ACC112 (cell line): Measurements from ENCODE around the gene MADCAM1.

ENCODE experiments used
- H2AFZ ChIP-seq: fragments of 200-600 bp; sonication (generic); one replicate; pipeline ENCODE4 v1.6.0; 2017; ENCODE audit warnings: antibody characterized with exemption, low read length; ENCODE audit not compliant: unreplicated experiment
- H3K27ac ChIP-seq: fragments of 200-600 bp; sonication (generic); 2 replicates; pipeline ENCODE4 v1.5.1; 2014; ENCODE audit warnings: low read depth, mild to moderate bottlenecking, antibody characterized with exemption, low read length, moderate library complexity
- H3K27me3 ChIP-seq: fragments of 200-600 bp; sonication (generic); 2 replicates; pipeline ENCODE4 v1.6.1; 2014; ENCODE audit warnings: mild to moderate bottlenecking, antibody characterized with exemption, low read length, moderate library complexity, mixed read lengths; ENCODE audit not compliant: insufficient read depth
- H3K36me3 ChIP-seq: fragments of 200-600 bp; sonication (generic); 2 replicates; pipeline ENCODE4 v1.6.1; 2016; ENCODE audit warnings: mild to moderate bottlenecking, antibody characterized with exemption, low read length, moderate library complexity, mixed read lengths; ENCODE audit not compliant: insufficient read depth
- H3K4me1 ChIP-seq: fragments of 200-600 bp; sonication (generic); one replicate; pipeline ENCODE4 v1.6.1; 2016; ENCODE audit warnings: low read length, mixed read lengths; ENCODE audit not compliant: insufficient read depth, unreplicated experiment, control insufficient read depth
- H3K4me3 ChIP-seq: fragments of 200-600 bp; sonication (generic); 2 replicates; pipeline ENCODE4 v1.5.1; 2014; ENCODE audit warnings: mild to moderate bottlenecking, low read depth, low read length
- H3K79me2 ChIP-seq: fragments of 200-600 bp; sonication (generic); one replicate; pipeline ENCODE4 v1.6.0; 2016; ENCODE audit warnings: low read length; ENCODE audit not compliant: control insufficient read depth, unreplicated experiment, insufficient read depth

Gene MADCAM1

GRCh38 chr19:492091-492531, 4.2 kb upstream of the MADCAM1 start:
- H3K4me3 ChIP-seq = no peak overlapping the region
- no peak overlapping the region for H2AFZ ChIP-seq
- no peak overlapping the region for H3K27ac ChIP-seq
- H3K27me3 ChIP-seq = peaks cover 5% of the 10 kb centered on the region; the same call in 1 of the 2 replicates
- H3K79me2 ChIP-seq = no peaks in the 10 kb centered on the region
- H3K4me1 ChIP-seq = peaks cover 2% of the 10 kb centered on the region
- no peaks in the 10 kb centered on the region for H3K36me3 ChIP-seq

DNA sequence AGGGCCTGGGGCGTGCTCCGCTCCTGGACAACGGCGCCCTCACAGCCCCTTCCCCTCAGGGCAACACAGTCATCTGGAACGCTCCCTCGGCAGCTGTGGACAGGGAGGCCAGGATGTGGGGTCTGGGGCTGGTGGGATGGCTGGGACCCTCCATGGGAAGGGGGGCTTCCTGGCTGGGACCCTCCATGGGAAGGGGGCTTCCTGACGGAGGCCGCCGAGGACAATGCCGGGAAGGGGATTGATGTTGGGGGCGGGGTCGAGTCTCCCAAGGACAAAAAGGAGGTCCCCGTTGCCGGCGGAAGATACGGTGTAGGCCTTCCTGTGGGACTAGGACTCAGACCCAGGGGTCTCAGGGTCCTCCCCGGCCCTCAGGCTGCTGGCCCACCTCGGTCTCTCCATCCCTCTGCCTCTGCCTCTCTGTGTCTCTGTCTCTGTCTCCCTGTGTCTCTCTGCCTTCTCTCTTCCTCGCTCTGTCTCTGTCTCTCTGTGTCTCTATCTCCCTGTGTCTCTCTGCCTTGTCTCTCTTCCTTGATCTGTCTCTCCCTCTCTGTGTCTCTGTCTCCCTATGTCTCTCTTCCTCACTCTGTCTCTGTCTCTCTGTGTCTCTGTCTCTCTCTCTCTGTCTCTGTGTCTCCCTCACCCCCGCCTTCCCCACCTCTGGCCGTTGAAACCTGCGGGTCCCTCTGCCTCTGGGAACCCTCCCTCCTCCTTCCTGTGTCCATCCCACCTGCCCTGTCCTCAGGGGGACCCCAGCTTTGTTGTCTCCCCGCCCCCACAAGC, 2.7 kb upstream of the MADCAM1 start:
- Histone ChIP-seq H3K4me1 (peaks cover 2% of the 10 kb centered on the region), H2AFZ (no peak overlapping the region), H3K36me3 (no peaks in the 10 kb centered on the region), H3K4me3 (no peak overlapping the region), H3K27ac (no peak overlapping the region), H3K79me2 (no peaks in the 10 kb centered on the region), H3K27me3 (peaks cover 13% of the 10 kb centered on the region; the same call in 1 of the 2 replicates)

- peaks cover 2% of the 10 kb centered on the region for H3K4me1 ChIP-seq
- H2AFZ ChIP-seq = no peak overlapping the region
These were observed 1.9 kb upstream of the MADCAM1 start for GRCh38 chr19:494171-495080.

GRCh38 chr19:495081-495401, 1.2 kb upstream of the MADCAM1 start:
- H3K27me3 ChIP-seq = peaks cover 13% of the 10 kb centered on the region; the same call in 1 of the 2 replicates
- peaks cover 2% of the 10 kb centered on the region for H3K4me1 ChIP-seq
- no peaks in the 10 kb centered on the region for H3K36me3 ChIP-seq
- no peak overlapping the region for H2AFZ ChIP-seq
- H3K79me2 ChIP-seq = no peaks in the 10 kb centered on the region
- no peak overlapping the region for H3K27ac ChIP-seq
- H3K4me3 ChIP-seq = no peak overlapping the region

More at GRCh38 chr19:494171-495080, 1.9 kb upstream of the MADCAM1 start:
- no peak overlapping the region for H3K27ac ChIP-seq
- no peak overlapping the region for H3K4me3 ChIP-seq
- H3K27me3 ChIP-seq = peaks cover 13% of the 10 kb centered on the region; the same call in 1 of the 2 replicates
- no peaks in the 10 kb centered on the region for H3K36me3 ChIP-seq
- no peaks in the 10 kb centered on the region for H3K79me2 ChIP-seq

DNA sequence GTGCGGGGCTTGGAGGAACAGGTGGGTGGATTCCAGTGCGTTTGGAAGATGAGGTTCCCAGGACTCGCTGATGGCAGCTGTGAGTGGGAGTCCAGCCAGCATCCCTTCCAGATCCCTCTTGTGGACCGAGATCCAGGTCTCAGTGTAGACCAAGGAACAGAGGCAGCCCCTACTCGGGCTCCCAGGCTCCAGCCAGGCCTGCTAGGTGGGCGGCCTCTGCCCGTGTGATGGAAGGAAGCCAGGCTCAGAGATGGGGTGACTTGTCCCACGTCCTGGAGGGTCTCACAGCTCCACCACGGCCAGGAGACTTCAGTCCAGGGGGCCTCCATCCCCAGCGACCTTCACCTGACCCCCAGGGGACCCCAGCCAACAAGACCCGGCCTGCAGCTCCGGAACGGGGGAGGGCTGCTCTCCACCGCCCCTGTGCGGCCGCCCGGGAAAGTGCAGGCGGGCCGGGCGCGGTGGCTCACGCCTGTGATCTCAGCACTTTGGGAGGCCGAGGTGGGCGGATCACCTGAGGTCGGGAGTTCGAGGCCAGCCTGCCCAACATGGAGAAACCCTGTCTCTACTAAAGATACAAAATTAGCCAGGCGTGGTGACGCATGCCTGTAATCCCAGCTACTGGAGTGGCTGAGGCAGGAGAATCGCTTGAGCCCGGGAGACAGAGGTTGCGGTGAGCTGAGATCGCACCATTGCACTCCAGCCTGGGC, 729 bp upstream of the MADCAM1 start:
- Histone ChIP-seq H3K27ac (no peak overlapping the region), H2AFZ (no peak overlapping the region), H3K4me1 (no peaks in the 10 kb centered on the region), H3K27me3 (peaks cover 13% of the 10 kb centered on the region; the same call in 1 of the 2 replicates), H3K36me3 (no peaks in the 10 kb centered on the region), H3K4me3 (no peak overlapping the region), H3K79me2 (no peaks in the 10 kb centered on the region)

DNA sequence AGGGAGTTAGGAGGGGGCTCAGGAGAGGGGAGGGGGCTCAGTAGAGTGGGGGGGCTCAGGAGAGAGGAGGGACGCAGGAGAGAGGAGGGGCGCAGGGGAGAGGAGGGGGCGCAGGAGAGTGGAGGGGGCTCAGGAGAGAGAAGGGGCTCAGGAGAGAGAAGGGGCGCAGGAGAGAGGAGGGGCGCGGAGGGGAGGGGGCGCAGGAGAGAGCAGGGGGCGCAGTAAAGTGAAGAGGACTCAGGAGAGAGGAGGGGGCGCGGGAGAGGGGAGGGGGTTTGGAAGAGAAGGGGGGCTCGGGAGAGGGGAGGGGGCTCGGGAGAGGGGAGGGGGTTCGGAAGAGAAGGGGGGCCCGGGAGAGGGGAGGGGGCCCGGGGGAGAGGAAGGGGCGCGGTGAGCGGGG, 700 bp downstream of the MADCAM1 start:
- Histone ChIP-seq H3K4me3 (no peak overlapping the region), H3K36me3 (no peaks in the 10 kb centered on the region), H3K27ac (no peak overlapping the region), H3K27me3 (peaks cover 13% of the 10 kb centered on the region; the same call in 1 of the 2 replicates), H2AFZ (no peak overlapping the region), H3K79me2 (no peaks in the 10 kb centered on the region), H3K4me1 (no peaks in the 10 kb centered on the region)

- peaks cover 13% of the 10 kb centered on the region; the same call in 1 of the 2 replicates for H3K27me3 ChIP-seq
- no peaks in the 10 kb centered on the region for H3K4me1 ChIP-seq
- H3K27ac ChIP-seq = no peak overlapping the region
- no peaks in the 10 kb centered on the region for H3K79me2 ChIP-seq
- H3K36me3 ChIP-seq = no peaks in the 10 kb centered on the region
- H3K4me3 ChIP-seq = no peak overlapping the region
- no peak overlapping the region for H2AFZ ChIP-seq
These were observed 1.2 kb downstream of the MADCAM1 start for GRCh38 chr19:497491-497868.

DNA sequence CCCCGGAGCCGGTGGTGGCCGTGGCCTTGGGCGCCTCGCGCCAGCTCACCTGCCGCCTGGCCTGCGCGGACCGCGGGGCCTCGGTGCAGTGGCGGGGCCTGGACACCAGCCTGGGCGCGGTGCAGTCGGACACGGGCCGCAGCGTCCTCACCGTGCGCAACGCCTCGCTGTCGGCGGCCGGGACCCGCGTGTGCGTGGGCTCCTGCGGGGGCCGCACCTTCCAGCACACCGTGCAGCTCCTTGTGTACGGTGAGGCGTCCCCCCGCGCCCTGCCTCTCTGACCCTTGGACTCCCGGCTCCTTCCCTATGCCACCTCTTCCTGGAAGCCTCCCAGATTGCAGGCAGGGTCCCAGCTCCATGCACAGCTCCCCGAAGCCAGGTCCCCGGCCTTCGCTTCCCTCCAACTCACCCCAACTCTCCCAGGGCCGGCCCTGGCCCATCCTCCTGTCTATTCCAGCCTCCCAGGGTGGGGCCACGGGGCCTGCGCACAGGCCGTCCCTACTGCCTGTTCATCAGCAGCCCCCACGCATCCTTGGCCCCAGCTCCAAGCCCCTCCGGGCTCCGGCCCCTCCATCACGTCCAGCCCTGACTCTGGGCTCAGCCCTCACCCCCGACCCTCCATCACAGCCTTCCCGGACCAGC, 1.7 kb downstream of the MADCAM1 start:
- no peak overlapping the region for H3K27ac ChIP-seq
- no peak overlapping the region for H2AFZ ChIP-seq
- no peaks in the 10 kb centered on the region for H3K36me3 ChIP-seq
- H3K4me3 ChIP-seq = no peak overlapping the region
- peaks cover 13% of the 10 kb centered on the region; the same call in 1 of the 2 replicates for H3K27me3 ChIP-seq
- no peaks in the 10 kb centered on the region for H3K79me2 ChIP-seq
- H3K4me1 ChIP-seq = no peaks in the 10 kb centered on the region

DNA sequence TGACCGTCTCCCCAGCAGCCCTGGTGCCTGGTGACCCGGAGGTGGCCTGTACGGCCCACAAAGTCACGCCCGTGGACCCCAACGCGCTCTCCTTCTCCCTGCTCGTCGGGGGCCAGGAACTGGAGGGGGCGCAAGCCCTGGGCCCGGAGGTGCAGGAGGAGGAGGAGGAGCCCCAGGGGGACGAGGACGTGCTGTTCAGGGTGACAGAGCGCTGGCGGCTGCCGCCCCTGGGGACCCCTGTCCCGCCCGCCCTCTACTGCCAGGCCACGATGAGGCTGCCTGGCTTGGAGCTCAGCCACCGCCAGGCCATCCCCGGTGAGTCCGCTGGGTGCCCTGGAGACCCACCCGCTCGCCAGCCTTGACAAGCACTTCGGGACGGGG, 2.2 kb downstream of the MADCAM1 start:
- Histone ChIP-seq H3K36me3 (no peaks in the 10 kb centered on the region), H3K27ac (no peak overlapping the region), H3K79me2 (no peaks in the 10 kb centered on the region), H3K27me3 (peaks cover 13% of the 10 kb centered on the region; the same call in 1 of the 2 replicates), H3K4me3 (no peak overlapping the region), H2AFZ (no peak overlapping the region), H3K4me1 (no peaks in the 10 kb centered on the region)
